C4-2B (cell line): ENCODE results near the gene HERPUD2.

Experiments used
- ZFX ChIP-seq: fragments of 450-650 bp; IDR thresholded peaks from 2 replicates; pipeline ENCODE4 v1.6.1; 2017
- TF ChIP-seq, protein P1 (sequence below): fragments of 450-650 bp; conservative IDR thresholded peaks from 2 replicates; pipeline ENCODE4 v1.5.1; 2017; ENCODE audit warnings: mild to moderate bottlenecking

- TF ChIP-seq, protein P1, sequence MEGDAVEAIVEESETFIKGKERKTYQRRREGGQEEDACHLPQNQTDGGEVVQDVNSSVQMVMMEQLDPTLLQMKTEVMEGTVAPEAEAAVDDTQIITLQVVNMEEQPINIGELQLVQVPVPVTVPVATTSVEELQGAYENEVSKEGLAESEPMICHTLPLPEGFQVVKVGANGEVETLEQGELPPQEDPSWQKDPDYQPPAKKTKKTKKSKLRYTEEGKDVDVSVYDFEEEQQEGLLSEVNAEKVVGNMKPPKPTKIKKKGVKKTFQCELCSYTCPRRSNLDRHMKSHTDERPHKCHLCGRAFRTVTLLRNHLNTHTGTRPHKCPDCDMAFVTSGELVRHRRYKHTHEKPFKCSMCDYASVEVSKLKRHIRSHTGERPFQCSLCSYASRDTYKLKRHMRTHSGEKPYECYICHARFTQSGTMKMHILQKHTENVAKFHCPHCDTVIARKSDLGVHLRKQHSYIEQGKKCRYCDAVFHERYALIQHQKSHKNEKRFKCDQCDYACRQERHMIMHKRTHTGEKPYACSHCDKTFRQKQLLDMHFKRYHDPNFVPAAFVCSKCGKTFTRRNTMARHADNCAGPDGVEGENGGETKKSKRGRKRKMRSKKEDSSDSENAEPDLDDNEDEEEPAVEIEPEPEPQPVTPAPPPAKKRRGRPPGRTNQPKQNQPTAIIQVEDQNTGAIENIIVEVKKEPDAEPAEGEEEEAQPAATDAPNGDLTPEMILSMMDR: no peak
- no peak for TF ChIP-seq ZFX
Observed at GRCh38 chr7:35685781-35686180, 9.2 kb downstream of the HERPUD2 start.
